Ureter (tissue), 1 donor: ENCODE data around the gene UNC13C. TPM values are rescaled to one million over a fixed set of nuclear protein-coding genes. Genes with fewer than 3 reads are reported as not detected.

Source experiments
- DNase-seq: peaks from one replicate; pipeline ENCODE4 v3.0.0-alpha.2; 2020; ENCODE audit warnings: low spot score
- total RNA-seq: library from RNA; stranded (reverse); gene quantifications from one replicate; pipeline ENCODE4 v1.2.4, GENCODE V29; 2023
- donor health status: DM: yes; HTN: yes; CAD: no.

UNC13C gene
- total RNA-seq, 1 donor from 2014 or later = 4.1 TPM

DNA sequence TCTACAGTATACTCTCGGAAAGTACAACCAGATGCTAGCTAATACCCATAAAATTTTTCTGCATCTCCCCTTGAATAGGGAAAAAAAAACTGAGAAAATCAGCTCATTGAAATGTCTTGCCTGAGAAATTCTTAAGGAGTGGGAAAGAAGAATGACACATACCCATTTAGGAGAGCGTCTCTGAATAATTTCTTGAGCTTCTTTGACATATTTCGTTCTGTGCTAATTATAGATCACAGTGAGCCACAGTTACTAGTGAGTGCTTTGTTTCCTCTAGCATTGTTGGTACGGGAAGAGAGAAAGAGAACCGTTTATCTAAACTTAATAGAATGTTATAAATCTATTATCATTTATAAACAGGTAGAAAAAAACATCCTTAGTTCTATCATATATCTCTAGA, 588.4 kb downstream of the UNC13C start:
- DNase-seq = no peak

DNA sequence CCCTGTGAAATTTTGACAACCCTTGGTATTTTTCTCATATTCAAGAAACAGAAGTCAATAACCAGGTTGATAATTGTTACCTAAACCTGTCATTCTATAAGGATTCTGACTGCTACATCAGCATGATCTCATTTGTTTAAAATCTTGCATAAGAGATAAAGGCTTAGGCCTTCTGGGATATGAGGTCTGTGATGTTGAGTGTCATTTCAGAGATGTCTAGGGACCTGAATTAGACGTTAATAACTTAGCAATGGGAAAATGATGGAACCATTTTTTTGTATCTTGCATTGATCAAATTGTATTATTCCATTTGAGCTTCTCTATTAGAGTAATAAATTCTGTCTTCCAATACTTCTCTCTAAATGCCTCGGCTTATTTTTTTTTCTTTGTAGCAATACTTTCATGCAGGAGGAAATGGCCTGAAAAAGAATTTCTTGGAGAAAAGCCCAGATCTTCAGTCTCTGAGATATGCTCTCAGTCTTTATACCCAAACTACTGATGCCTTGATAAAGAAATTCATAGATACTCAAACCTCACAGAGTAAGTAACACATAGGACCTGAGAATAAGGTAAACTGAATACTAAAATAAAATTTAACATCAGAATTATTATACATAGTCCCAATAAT, 589.3 kb downstream of the UNC13C start:
- DNase-seq = no peak

DNA sequence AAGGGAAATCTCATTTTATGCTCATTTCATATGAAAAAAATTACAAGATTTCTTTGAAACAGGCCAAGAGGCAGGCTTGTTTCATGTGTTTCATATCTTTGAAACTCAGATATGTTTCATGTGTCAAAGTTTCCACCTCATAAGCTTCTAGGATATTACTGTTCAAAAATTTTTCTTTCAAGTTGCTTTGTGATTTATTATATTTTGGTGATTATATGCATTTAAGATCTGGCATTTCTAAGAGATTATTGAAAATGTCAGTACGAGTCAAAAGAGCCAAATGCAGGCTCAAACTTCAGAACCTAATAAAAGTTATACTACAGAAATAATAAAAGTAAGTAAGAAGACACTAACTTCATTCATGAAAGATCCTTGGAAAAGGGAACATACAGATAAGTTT, 590.1 kb downstream of the UNC13C start:
- no peak for DNase-seq

DNA sequence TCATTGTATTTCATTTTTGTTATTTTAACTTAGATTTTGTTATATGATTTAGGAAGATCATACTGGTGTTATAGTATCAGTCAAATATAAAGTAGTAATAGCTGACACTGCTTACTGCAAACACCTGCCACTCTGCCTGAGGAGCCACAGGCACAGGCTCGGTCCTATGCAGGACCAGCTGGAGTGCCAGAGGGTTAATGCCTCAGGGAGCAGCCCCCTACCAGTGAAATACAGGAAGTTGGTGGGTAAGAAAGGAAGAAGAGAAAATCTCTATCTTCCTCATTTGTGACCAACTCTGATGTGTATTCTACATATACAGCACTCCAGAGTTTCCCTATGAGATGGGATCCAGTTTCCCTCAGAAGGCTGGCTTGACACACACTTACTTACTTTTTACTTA, 593.3 kb downstream of the UNC13C start:
- no peak for DNase-seq

DNA sequence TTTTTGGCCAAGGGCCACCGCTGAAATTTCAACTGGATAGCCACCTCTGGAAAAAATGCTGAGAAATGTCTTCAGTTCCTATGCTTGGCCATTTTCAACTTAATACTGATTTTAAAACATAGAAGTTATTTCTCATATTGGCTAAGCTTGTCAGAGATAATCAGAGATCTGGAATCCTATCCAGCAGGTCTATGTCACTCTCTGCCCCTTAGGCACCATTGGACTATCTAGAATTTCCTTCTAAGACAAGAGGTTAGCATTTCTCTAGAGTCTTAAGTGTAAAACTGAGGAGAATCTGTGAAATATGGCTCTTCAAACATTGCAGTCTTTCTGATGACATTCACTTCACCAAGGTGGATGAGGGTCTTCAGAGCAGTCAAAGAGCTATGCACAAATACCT, 597.3 kb downstream of the UNC13C start:
- no peak for DNase-seq

DNA sequence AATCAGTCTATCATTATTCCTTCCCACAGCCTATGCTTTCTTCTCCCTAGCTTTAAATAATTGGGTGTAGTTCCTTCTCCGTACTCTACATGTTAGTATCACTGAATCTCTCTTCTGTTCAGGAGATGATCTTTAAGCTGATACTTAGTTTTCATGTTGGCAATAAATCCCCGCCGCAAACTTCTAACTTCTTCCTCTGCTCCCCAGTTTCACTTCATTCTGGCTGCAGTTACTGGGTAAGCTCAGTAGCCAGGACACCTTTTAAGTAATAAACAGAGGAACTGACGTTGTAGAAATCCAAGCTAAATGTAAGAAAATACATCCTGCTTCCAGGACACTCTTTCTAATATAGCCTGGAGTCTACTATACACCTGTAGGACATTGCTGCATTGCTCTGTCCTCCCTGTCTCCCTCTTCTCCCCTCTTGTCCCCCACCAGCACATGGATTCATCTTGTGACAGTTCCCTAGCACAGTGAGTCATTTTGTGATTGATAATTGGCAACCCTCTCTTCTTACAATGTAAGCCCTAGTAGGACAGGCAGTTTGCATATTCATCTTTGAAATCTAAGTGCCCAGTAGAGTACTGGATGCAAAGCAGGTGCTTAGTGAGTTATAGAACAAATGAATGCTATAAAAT, 598.2 kb downstream of the UNC13C start:
- DNase-seq = no peak

DNA sequence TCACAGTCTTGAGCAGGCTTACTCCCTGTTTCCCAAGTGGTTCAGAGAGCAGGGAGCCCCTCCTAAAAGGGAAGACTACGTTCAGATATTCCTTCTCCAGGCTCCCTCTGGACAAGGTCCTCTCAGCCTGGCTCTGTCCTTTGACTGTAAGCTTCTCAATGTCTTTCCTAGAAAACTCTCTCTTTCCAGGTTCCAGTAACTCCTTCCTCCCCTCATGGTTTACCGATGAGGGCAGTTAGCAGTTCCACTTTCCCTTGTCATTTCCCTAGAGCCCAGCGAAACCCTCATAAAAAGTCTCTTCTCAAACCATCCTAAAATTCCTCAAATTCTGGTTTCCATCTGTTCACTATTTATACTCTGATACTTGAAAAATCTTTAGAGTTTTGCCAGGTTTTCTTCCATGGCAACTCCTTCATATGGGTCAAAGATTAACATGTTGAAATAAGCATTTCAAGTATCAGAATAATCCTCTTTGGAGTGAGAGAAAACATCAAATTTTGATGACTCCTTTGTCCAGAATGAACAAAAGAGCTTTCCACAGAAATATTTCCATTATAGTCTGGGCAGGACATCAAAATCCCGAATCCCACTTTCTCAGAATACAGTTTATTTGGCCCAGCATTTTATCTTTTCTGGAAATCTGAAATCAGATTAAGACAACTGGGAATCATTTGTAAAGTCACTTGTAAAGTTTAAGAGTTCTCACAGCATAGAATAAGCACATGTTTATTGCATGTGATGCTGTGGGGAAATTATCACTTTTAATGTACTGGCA, 599.4 kb downstream of the UNC13C start:
- DNase-seq = no peak

DNA sequence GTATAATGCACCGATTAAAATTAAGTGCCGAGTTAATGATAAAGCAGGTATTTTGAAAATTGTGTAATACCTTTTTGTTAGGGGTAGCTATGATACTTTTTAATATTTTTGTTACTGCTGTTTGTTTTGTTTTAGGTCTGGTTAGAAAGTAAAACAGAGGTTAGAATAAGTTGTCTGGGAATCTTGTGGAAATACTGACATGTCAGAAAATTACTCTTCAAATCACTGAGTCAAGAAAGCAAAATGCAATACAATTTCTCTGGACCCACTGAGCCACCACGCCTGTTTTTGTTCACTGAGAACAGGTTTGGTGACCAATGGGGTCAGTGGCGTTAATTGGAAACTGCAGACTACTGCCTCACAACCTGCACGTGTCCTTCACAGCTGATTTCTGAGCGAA, 601.6 kb downstream of the UNC13C start:
- no peak for DNase-seq

DNA sequence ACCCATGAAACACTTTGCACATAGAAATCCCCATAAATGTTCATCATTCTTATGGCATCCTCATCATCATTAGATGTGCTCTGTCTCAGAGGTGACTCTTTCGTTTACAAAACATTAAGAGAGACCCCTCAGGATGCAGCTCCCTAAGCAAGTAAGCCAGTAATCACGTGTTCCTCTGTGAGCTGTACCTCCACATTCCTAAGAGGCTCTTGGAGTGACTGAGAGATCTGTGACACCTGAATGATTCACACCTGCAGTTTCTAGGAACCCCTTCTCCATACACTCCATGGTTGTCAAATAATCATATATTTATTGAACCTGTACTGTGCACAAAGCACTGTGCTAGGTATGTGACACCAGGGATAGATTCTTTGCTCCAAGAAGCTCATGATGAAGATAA, 602.4 kb downstream of the UNC13C start:
- no peak for DNase-seq

DNA sequence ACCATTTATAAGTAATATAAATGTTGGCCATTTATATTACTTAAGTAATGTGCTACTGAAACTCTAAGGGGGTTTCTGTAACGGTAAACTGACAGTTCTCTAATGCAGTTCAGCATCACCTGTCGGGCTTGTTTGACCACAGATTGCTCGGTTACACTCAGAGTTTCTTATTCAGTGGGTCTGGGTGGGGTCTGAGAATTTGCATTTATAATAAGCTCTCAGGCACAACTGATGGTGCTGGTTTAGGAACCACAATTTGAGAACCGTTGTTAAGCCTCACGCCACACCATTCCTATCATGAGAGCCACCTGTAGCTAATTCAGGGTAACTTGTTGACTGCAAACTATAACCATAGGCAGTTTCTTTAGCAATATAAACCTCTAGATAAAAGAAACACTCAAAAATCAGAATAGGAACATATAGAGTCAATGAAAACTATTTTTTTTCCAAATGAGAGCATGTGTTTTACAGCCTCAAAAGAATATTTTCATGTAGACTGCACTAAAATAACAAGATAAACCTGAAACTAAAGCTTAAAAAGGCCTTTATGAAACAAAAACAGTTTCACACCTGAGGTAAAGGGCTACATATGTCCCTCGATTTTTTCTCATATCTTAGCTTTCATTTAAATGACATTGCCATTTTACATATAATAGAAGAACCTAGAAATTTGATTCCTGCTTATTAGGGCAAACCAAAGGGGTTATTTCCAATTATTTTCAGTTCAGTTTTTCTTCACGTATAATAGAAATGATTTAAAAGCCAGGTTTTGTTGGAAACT, 604.8 kb downstream of the UNC13C start:
- no peak for DNase-seq

DNA sequence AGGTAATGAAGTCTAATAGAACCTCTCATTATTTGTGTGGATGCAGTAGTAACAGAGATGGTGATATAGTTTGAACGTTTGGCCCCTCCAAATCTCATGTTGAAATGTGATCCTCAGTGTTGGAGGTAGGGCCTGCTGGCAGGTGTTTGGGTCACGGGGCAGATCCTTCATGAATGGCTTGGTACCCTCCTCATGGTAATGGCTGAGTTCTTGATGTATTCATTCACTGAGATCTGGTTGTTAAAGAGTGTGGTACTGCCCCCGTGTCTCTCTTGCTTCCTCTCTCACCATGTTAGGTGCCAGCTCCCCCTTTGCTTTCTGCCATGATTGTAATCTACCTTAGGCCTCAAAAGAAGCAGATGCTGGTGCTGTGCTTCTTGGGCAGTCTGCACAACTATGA, 606.8 kb downstream of the UNC13C start:
- no peak for DNase-seq

DNA sequence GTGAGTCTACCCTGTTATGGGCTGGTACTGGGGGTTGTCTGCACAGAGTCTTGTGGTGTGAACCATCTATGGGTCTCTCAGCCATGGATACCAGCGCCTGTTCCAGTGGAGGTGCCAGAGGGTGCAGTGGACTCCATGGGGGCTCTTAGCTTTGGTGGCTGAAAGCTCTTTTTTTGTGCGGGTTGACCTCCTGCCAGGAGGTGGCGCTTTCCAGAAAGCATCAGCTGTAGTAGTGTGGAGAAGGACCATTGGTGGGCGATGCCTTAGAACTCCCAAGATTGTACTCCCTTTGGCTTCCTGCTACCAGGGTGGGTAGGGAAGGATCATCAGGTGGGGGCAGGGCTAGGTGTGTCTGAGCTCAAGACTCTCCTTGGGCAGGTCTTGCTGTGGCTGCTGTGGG, 615.9 kb downstream of the UNC13C start:
- DNase-seq = no peak

DNA sequence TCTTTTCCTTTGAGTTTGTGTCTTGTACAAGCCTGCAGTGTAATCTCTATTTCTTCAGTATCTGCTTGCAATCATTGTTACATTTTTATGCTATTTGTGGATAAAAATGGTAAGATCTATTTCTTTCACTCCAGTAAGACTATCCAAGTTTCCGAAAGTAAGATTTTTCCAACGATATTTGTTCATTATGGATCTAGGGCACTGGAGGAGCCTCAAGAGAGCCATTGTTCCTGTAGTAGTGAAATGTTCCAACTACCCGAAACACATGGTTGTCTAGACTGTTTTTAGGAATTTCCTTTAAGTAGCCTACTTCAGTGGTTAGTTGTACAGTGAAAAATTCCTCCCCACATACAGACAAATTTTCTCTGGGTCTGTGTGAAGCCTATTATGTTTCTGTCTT, 621.1 kb downstream of the UNC13C start:
- DNase-seq = no peak

DNA sequence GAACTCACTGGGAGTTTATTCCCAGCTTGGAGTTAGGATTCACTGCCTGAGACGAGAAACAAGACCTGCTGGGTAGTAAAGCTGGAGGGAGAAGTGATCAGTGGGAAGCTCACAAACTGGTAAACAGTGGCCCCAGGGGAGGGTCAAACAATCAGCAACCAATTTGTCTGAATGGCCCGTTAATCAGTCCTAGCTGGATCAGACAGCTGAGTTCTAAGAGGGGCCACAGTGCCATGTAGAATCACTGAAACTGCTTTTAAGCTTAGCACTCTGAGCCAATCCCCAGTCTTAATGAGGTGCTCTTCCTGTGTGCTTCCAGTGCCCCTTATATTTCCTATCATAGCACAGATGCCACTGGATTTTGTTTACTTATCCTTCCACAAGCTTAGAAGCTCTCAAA, 626.8 kb downstream of the UNC13C start:
- DNase-seq = no peak

DNA sequence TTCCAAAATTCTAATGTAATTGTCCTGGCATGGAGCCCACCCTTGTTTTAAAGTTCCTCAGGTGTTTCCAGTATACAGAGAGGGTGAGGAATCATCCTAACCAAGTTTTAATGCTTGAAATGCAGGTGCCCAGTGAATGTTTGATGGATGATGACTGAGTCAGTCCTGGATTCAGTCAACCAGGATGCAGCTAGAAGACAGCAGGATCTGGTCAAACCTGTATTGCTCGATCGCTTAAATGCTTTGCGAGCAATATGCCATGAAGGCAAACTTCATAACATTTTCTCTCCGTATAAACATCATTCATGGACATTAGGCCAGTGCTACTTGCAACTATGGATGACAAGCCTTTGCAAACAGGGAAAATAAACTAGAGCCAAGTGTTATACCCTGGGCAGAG, 627.3 kb downstream of the UNC13C start:
- no peak for DNase-seq

DNA sequence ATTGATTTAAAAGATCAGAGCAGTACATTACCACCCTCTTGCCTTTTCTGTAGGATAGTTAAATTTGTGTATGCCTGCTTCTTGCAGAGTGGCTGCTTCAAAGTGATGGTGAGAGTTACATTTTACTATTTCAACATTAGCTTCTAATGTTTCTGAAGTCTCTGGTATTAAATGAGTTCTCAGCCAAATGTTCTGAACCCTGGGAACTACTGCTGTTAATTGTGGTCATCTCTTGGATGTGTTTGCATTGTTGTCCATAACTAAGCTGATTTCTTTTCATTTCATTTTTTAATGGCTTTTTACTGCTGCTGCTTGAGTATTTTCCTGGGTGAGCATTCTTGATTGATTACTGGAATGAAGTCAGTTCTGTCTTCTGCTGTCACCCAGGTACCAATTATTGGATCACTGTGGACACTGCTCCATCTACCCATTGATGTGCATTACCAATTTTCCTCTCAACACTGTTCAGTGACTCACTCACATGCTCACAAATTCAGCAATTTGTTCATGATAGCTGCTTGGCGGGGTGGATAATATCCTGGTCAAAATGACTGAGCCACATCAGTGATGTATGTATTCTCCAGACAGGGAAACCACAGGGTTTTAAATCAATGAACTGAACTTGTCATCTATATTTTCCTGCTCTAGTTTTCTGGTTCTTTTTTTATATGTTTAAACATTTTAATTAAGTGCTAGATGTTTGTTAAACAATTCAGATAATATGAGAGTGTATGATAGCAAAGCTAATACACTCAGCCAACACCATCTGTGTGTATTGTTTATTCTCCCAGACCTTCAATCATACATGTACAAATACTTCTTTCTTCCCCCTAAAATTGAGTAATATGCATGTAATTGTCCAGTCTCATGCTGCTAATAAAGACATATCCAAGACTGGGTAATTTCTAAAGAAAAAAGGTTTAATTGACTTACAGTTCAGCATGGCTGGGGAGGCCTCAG, 630.9 kb downstream of the UNC13C start:
- DNase-seq = no peak

DNA sequence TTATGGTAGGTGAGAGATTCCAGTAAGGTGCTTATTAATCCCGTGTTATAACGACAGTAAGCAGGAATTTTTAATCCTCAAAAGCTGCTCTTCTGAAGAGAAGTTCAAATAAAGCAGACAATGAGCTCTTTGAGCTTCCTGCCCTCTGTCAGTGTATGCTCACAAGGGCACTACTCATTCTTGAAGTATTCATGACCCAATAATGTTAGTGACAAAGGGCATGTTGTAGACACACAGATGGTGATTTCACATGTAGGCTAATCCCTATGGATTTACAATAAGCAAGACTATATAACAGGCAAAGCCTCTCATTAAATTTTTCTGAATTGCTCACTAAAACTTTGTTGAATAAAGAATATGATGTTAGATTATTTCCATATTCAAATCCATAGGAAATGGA, 639.9 kb downstream of the UNC13C start:
- DNase-seq = no peak

DNA sequence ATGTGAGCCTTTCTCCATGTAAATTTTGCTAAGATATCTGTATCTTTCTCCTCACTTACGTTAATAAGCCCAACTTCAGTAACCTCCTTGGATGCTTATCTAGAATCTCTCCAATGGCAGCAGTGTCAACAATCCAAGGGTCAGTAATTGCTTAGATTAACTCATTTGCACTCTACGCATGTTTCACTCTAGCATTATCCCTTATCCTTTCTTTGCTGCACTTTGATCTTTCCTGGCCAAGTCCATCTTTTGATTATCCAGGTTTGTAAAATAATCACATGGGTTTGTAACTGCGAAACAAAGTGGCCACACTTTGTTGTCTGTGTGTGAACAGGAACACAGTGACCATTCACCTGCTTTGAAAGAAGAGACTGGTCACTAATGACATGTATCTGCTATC, 640.9 kb downstream of the UNC13C start:
- DNase-seq = no peak

DNA sequence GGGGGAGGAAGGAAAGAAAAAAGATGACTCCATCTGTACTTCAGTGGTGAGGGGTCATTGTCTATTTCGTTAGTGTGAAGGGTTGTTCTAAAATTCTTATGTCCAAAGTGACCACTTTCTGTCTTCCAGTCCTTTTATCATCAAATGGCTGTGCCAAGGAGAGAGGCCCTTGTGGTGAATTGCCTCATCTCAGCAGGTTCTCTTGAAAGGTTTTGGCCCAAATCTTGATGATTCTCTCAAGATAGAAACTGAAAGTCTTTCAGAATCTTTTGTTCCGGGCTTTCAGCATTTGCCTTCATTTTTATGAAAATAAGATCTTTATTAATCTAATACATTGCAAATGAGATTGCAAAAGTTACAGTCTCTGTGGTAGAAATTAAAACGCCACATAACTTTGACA, 642.7 kb downstream of the UNC13C start:
- no peak for DNase-seq

DNA sequence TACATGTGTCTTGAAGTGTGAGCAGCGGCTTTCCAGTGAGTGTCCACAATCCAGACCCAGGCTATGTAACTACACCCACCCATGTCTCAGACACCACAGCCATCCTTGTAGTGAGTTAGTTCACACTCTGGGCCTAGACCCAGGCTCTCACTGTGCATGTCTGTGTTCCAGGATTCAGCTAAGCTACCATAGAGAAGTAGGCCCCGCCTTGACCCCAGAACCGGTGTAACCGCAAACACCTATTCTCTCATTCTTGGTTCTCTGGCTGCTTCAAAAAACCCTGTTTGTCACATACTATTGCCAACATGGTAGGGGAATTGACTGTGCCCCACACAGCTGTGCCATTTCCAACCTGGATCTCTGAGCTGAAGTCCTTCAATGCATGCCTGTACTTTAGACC, 657.9 kb downstream of the UNC13C start:
- DNase-seq = no peak

DNA sequence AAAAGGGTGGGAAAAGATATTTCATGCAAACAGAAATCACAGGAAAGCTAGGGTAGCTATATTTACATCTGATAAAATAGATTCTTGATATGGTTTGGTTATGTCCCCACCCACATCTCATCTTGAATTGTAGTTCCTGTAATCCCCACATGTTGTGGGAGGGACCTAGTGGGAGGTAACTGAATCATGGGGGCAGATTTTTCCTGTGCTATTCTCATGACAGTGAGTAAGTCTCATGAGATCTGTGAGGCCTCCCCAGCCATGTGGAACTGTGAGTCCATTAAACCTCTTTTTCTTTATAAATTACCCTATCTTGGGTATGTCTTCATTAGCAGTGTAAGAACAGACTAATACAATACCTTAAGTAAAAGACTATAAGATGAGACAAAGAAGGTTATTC, 660.4 kb downstream of the UNC13C start:
- no peak for DNase-seq
